OCI-LY1 (cell line): ENCODE data around the gene DNTTIP2.

ENCODE experiments used
- EZH2 ChIP-seq: fragments of 200-600 bp; sonication (generic), shearing (Covaris generic); IDR thresholded peaks from 2 replicates; pipeline ENCODE4 v1.8.0; 2017; ENCODE audit warnings: borderline replicate concordance, mixed run types, mild to moderate bottlenecking, antibody characterized with exemption, low read length, moderate library complexity, mixed read lengths
- TF ChIP-seq, protein P1 (sequence below): fragments of 200-600 bp; sonication (generic), shearing (Covaris generic); IDR thresholded peaks from 2 replicates; pipeline ENCODE4 v1.5.1; 2017; ENCODE audit warnings: mild to moderate bottlenecking, antibody characterized with exemption, low read length, moderate library complexity, mixed read lengths

DNA sequence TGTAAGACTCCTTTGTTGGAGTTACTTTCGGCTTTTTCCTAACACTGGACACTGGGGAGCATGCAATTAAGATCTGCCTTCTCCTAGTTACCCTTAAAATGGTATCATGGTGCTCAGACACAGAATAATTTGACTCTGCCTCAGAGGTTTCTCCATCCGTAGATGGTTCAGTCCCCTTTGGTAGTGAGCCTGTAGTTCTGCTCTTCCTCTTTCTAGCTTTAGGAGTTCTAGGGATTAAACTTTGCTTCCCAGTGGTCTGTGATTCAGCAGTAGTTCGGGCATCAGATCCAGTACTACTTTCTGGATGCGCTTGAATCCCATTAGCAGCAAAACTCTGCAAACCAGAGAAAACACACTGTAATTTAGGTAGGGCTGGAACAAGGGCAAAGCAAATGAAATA is 1.5 kb downstream of the DNTTIP2 start:
- TF ChIP-seq, protein P1, sequence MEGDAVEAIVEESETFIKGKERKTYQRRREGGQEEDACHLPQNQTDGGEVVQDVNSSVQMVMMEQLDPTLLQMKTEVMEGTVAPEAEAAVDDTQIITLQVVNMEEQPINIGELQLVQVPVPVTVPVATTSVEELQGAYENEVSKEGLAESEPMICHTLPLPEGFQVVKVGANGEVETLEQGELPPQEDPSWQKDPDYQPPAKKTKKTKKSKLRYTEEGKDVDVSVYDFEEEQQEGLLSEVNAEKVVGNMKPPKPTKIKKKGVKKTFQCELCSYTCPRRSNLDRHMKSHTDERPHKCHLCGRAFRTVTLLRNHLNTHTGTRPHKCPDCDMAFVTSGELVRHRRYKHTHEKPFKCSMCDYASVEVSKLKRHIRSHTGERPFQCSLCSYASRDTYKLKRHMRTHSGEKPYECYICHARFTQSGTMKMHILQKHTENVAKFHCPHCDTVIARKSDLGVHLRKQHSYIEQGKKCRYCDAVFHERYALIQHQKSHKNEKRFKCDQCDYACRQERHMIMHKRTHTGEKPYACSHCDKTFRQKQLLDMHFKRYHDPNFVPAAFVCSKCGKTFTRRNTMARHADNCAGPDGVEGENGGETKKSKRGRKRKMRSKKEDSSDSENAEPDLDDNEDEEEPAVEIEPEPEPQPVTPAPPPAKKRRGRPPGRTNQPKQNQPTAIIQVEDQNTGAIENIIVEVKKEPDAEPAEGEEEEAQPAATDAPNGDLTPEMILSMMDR = no peak
- TF ChIP-seq EZH2 = no peak
